HG02938 (cell line): ENCODE results near the gene KLHL2.
A peak's percentile ranks its signal among the peaks of the same experiment; 100 is the strongest.

ENCODE experiments used
- ATAC-seq: cut with Tn5 transposase; IDR thresholded peaks from one replicate; pipeline ENCODE4 v1.9.1; 2021; ENCODE audit warnings: mild to moderate bottlenecking, moderate library complexity; ENCODE audit not compliant: unreplicated experiment

KLHL2 gene

DNA sequence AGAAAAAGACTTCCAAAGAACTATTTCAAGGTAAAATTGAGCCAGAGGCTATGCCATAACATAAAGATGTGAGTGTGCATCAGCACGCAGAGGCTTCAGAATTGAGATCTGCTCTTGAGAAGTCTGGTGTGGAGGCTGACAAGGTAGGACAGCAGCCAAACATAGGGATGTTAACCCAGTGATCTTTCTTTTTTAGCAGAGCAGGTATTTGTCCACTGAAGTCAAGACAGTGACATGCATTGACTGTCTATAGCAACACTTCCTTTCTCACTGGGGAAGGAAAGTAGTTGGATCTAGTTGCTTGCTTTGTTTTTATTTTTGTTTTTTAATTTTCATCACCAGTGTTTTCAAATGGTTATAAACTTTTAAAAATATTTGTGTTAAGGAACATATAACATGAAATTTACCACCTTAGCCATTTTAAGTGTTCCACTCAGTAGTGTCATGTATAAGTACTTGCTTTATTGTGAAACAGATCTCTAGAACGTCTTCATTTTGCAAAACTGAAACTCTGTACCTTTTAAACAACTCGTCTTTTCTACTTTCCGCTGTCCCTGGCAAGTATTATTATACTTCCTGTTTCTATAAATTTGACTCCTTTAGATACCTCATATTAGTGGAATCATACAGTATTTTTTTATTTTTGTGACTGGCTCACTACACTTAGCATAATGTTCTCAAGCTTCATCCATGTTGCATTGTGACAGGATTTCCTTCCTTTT lies 79.4 kb downstream of the KLHL2 start:
- ATAC-seq: peak; percentile 84

DNA sequence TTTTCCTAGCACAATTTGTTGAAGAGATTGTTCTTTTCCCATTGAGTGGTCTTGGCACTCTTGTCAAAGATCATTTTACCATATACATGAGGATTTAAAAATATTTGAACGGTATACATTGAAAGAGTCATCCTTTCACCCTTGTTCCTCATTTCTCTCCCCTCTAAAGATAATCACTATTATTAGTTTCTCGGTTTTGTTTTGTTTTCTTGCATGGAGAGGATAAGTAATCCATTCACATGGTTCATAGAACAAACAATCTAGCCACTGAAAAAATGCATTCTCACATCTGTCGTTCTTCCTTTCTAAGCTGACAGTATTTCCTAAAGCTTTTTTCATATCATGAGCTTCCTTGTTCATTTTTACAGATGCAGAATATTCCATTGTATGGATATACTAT lies 80.9 kb downstream of the KLHL2 start:
- ATAC-seq: peak; percentile 50

DNA sequence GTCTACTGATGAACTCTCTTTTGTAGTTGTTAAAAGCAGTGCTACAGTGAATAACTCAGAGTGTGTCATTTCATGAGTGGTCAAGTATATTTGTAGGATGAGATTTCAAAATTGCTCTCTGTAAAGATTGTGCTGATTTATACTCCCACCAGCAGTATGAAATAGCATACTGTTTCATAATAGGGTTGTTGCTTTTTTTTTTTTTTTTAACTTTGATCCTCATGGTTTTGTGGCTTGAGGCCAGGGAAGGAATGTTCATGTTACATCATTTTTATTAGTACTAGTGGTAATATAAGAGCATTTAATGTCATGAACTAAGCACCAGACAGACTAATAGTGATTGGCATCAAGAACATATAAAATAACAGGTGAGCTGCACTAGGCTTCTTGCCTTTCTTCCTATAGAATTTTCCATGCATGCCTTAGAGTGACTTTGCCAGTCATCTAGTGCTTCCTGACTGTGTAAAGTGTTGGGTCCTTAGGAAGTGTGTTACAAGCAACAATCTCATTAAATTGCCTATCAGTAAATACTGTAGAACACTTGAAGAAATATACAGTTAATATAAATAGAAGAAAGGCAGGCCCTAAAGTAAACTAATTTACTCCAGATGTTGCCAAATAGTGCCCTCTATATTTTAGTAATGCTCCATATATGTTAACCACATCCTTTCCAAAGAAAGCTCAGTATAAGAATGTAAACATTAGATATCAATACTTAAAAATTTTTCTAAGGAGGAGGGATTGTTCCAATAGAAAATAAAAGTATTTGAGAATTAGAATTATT lies 81.5 kb downstream of the KLHL2 start:
- ATAC-seq: peak; percentile 20

DNA sequence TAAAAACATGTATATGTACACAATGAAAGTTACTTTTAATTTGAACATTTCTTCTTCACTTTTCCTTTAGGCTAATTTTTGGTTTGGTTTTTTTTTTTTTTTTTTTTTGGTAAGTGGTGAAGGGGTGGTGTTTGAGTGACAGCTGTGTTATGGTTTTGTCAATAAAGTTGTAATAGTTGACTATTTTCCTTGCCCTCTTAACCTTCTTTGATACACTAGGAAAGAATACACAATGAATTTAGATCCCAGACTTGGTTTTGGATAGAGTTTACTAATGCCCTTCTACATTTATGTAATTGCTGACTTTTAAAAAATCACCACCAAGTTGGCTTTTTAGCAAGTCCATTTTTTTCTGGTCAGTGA lies 82.0 kb downstream of the KLHL2 start:
- no peak for ATAC-seq

DNA sequence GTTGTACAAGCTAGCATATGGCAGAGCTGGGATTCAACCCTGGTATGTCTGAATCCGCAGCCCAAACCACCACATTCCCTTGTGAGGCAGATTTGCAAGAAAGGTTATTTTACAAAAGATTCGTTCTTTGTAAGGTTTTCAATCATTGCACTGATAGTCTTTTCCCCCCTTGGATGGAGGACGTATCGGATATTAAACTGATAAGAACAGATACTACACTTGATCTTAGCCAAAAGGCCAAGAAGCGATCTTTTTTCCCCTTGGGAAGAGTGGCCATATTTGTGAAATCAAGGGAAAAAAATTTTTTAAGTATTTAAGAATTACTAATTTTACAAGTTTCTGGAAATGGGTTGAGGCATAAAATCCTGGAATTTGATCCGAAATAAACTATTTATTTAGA lies 85.7 kb downstream of the KLHL2 start:
- no peak for ATAC-seq

DNA sequence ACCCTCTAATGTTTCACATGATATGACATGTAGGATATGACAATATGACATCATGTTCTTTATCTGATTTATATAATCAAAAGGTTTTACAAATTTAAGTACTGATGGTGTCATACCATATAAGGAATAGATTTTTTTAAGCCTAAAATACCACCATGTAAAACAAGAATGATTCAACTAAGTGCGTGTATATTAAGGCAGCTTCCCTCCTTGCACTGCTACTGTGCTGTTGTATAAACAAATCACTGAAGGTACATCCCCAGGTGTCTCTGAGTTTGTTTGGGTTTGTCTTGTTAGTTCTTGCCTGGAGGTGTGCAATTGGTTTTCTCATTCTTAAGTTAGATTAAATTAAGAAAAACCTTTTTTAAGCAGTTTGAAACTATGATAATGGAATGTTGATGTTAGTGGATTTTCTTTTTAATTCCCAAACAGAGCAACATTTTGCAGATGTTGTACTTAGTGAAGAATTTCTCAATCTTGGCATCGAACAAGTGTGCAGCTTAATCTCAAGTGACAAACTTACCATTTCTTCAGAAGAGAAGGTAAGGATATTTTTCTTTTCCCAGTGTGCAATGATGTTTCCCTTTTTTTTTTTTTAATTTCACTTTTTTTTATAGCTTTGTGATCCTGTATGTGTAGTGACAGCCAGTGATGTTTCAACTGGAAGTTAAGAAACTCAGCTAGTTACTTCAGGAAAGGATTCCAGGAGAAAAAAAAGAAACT lies 86.7 kb downstream of the KLHL2 start:
- no peak for ATAC-seq

DNA sequence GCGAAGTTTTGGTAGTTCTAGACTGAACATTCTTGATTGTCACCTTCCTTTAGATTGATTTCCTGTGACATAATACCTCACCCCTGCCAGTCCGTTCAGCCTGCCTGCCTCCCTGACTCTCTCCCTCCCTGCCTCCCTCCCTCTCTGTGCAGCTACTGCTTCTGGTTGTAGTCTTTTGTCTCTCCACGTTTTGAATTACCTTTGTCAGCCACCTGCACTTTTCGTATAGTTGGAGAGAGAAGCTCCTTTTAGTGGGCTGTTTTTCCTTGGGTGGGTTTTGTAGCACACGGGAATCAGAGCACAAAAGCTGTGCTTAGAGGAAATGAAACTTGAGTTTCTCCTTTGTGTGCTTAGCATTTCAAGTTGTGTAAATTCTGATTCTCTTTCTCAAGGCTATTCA lies 87.5 kb downstream of the KLHL2 start:
- peak; percentile 96 for ATAC-seq

DNA sequence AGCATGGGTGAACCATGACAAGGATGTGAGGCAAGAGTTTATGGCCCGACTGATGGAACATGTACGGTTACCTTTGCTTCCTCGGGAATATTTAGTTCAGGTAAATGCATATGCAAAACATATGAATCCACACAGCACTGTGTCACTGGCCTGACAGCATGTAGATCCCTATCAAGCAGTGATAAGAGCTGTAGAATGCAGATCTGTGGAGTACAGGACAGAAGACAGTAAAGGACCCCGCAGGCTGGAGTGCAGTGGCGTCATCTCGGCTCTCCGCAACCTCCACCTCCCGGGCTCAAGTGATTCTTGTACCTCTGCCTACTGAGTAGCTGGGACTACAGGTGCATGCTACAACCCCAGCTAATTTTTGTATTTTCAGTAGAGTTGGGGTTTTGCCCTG lies 90.3 kb downstream of the KLHL2 start:
- no peak for ATAC-seq

DNA sequence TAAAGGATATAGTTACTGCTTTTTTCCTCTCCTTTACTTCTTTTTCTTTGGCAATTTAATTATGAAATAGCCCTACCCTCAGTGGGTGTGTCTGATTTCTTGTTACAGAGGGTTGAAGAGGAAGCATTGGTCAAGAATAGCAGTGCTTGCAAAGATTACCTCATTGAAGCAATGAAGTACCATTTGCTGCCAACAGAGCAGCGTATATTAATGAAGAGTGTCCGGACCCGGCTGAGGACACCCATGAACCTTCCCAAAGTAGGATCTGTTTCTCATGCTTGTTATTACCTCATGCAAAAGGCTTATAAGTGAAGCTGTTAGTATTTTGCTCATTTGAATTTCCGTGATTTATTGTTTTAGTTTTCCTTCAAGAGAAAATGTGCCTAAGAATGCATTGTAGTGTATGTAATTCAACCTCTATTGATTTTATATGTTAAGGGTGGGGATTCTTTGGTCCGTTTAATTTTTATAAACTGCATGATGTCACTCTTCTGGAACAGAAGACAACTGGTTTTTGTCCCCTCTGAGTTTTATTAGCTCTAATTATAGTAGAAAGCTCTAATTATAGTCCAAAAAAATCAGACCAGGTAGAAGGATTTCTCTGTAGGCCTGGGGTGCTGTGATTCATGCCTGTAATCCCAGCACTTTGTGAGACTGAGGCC lies 92.2 kb downstream of the KLHL2 start:
- ATAC-seq: no peak

DNA sequence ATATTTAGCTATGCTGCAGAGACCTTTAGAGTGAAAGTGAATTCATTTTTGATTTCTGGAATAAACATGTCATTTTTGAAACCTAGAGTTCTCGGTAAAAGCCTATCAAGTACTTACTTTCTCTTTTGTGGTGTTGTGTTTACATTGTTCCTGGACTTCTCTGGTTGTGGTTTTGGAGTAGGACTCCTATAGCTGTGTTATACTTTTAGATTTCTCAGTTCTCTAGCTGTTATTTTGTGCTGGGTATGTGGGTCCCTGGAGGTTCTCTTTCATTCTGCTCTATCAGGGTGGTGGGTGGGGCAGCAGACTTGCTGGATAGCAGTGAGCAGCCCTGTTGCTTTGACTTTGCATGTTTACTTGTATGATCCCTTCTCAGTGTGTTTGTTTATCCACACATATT lies 94.5 kb downstream of the KLHL2 start:
- peak; percentile 79 for ATAC-seq

DNA sequence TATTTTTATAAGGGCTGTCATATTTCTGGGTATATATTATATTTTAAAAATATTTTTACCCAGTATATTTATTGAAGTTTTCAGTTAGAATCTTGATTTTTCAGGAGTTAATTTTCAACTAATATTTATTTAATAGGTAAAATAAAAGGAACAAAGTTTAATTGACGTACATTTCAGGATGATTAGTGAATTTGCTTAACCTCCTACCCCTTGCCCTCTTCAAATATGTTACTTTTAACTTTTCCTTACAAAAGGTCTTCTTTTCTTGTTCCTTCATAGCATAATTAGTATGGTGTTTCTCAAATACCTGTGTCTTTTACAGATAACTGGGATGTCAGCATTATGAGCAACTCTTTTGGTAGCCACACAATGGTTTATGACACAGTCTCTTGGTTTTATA lies 95.3 kb downstream of the KLHL2 start:
- ATAC-seq: no peak

DNA sequence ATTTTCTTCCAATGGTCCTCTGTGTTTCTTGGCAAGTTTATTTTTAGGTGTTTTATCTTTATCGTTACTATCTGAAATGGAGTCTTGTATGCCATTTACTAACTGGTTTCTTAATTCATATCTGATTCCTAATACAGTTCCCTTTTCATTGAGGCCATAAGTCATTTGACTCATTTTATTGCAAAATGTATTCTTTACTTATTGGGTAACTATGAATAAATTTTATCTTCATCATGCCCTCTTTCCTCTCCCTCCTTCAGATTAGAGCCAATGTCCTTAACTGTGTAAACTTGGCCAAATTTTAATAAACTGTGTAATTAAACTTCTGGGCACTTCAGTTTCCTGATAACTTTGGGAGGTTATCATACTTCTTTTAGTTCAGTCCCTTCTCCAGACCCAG lies 100.8 kb downstream of the KLHL2 start:
- no peak for ATAC-seq

DNA sequence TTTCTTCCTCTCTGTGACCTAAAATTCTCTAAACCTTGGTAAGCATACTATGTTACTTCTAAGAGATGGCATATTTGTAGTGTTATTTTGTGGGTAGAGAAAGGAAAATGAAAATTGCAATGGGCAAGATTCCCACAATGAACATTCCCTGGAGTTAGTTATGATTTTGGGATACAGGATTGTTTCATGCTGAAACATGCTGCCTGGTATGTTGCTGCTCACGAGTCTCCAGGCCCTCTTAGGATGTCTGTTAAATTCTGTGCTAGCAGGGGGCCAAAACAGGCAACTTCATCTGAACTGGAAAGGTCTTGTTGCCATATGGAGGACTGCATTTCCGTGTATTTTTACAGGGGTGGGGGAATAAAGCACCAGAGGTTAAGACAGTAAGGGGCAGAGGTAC lies 101.2 kb downstream of the KLHL2 start:
- no peak for ATAC-seq

DNA sequence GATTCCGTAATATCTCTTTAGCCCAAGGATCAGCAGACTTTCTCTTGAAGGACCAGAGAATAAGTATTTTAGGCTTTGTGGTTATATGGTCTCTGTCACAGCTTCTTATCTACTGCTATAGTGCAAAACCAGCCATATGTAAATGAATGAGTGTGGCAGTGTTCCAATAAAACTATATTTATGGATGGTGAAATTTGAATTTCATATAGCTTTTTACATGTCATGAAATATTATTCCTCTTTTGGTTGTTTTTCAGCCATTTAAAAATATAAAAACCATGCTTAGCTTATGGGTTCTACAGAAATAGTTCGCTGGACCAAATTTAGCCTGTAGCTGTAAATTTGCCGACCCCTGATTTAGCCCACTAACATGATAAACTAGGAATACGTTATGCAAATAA lies 102.1 kb downstream of the KLHL2 start:
- ATAC-seq: no peak

DNA sequence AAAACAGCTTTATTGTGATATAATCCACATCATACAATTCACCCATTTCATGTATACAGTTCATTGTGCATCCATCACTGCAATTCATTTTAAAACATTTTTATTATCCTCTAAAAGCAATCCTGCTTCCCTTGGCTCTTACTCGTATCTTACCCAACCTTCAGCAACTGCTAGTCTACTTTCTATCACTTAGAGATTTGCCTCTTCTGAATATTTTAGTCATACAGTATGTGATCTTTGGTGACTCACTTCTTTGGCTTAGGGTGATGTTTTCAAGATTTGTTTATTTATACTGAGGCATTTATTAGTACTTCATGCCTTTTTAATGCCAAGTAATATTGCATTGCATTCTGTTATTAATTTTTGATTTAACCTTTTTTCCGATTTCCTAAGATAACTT lies 105.1 kb downstream of the KLHL2 start:
- no peak for ATAC-seq

DNA sequence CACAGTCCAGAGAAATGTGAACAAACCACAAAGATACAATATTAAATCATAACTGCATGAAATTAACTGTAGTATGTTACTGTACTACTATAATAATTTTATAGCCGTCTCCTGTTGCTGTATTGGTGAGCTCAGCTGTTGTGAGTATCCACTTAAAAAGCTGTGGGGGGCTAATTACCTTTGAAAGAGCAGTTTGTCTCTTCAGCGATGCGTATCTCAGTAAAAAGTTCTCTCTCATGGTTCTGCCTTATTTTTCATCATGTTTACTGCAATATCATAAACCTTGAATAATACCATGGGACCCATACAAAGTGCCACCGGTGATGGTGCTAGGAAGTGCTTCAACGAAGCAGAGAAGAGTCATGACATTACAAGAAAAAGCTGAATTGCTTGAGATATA lies 111.7 kb downstream of the KLHL2 start:
- ATAC-seq: no peak

DNA sequence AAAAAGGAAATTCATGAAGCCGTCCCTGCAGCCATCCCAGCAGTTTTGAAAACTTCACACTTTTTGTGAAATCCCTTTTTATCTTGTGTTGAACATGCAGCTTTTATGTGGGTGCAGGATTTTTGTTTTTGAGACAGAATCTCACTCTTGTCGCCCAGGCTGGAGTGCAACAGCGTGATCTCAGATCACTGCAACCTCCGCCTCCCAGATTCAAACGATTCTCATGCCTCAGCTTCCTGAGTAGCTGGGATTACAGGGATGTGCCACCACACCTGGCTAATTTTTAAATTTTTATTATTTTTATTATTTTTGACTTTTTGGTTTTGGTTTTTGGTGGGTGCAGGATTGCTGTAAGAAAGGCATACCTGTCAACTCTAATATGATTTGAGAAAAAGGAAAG lies 112.1 kb downstream of the KLHL2 start:
- no peak for ATAC-seq

DNA sequence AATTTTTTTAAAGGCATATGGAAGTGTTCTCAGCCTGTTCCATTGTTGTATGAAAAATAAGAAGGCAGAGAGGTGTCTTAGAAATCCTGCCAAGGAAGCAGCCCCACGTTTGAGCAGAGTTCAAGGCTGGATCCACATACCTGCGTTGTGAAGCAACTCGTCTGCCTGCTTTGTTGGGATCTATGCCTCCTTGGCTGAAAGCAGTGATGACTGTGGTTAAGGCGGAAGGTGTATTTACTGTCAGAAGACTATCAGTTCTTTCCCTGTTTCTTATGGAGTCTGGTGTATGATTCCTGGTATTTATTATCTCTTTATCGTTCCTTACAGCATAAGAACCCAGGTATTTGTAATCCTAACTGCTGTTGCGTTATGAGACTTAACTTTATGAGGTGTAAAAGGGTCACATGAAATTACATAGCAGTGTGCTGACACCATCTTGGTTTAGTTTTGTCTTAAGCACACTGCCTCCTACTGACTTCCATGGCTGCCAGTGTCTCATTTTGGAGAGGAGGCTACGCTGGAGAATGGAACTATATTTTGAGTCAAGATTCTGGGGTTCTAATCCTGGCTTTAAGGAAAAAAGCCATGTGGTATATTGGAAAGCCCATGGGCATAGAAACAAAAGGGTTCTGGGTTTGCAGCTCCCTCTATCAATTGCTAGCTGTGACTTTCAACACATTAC lies 117.0 kb downstream of the KLHL2 start:
- no peak for ATAC-seq

DNA sequence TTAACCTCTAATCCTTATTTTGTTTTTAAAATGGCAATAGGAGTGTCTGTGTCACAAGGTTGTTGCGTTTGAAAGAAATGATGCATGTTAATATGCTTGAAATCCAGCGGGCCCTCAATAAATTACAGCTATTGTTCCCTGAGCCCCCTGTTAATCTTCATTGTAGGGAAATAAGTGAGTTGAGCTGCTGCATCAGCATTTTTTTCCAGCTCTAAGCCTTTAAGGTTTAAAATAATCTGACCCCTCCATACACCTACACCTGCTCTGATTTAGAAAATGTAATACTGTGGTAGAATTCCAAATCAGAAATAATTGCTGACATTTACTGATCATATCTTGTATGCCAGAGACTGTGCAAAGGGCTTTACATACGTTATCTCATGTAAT lies 117.5 kb downstream of the KLHL2 start:
- no peak for ATAC-seq

DNA sequence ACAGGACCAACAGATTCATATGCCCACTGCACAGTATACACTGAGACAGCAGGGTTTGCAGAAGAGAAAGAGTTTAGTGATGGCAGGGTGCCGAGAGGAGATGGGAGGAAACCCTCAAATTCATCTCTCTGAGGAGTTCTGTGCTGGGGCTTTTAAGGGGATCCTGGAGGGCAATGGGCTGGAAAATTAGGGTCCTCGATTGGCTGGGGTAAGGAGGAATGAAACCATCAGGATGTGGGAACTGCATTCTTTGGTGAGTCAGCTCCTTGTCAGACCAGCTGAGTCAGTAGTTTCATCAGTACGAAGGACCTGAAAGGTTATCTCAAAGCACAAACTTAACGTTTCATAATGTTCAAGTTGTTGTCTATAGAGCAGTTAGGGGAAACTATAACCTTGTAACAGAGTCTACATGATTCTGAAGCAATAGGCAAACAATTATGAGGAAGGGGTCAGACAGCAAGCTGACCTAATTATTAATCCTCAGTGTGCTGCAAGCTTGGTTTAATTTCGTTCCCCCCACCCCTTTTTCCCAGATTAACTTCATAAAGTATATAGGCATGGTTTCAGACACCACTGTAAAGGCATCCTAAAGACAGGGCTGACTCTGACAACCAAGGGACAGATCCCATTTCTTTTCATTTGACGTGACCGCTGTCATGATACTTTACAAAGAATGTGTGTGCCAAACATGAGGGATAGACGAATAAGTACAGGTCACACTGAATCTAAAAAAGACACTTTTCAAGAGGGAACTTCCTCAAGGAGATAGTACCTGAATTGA lies 118.6 kb downstream of the KLHL2 start:
- ATAC-seq: no peak
